Keratinocyte (primary cell): ENCODE data around the gene TUBGCP6. TPM values are rescaled to one million over a fixed set of nuclear protein-coding genes. Genes with fewer than 3 reads are reported as not detected.

Experiments
- DNase-seq: peaks from one replicate; pipeline ENCODE4 v3.0.0-alpha.2; 2011; ENCODE audit warnings: low read depth, missing footprints, low spot score
- FAIRE-seq: peaks from 2 replicates; lab custom pipeline; 2011; peaks lifted over from hg19 to GRCh38; lab: Jason Lieb, UNC
- H2AFZ ChIP-seq: 2 replicates; pipeline ENCODE4 v1.6.0; 2012; ENCODE audit warnings: low read length, control low read depth, inconsistent platforms; ENCODE audit not compliant: control insufficient read depth
- H3K27ac ChIP-seq: 2 replicates; pipeline ENCODE4 v1.5.1; 2011; ENCODE audit warnings: low read length; ENCODE audit not compliant: control insufficient read depth, insufficient read depth
- H3K27me3 ChIP-seq: 3 replicates; pipeline ENCODE4 v1.6.0; 2011; ENCODE audit warnings: low read length; ENCODE audit not compliant: control insufficient read depth, insufficient read depth; ENCODE audit errors: extremely low read depth
- H3K36me3 ChIP-seq, 2 experiments: 2 replicates in 1 of 2; 3 replicates in 1 of 2; pipeline ENCODE4 v1.5.1; 2011; ENCODE audit warnings: low read length in 2 of 2, mild to moderate bottlenecking in 1 of 2; ENCODE audit not compliant: control insufficient read depth in 2 of 2, insufficient read depth in 2 of 2; ENCODE audit errors: extremely low read depth in 1 of 2
- H3K4me1 ChIP-seq: 3 replicates; pipeline ENCODE4 v1.5.1; 2011; ENCODE audit warnings: low read length; ENCODE audit not compliant: control insufficient read depth, insufficient read depth; ENCODE audit errors: extremely low read depth
- H3K4me2 ChIP-seq: 3 replicates; pipeline ENCODE4 v1.6.0; 2011; ENCODE audit warnings: low read depth, low read length; ENCODE audit not compliant: control insufficient read depth, insufficient read depth; ENCODE audit errors: extremely low read depth
- H3K4me3 ChIP-seq, 3 experiments: fragments of 200-600 bp in 1 of 3; sonication (generic) in 1 of 3; 2 replicates in 2 of 3; 3 replicates in 1 of 3; pipeline ENCODE4 v1.5.1; 2011 to 2016; ENCODE audit warnings: low read length in 3 of 3, mild to moderate bottlenecking in 3 of 3, control low read depth in 2 of 3, inconsistent platforms in 1 of 3, low read depth in 1 of 3, mixed read lengths in 1 of 3, mixed run types in 1 of 3, moderate library complexity in 1 of 3; ENCODE audit not compliant: control insufficient read depth in 2 of 3, insufficient read depth in 2 of 3; ENCODE audit errors: extremely low read depth in 1 of 3
- H3K79me2 ChIP-seq: 2 replicates; pipeline ENCODE4 v1.6.0; 2012; ENCODE audit warnings: low read length; ENCODE audit not compliant: control insufficient read depth, insufficient read depth
- H3K9ac ChIP-seq: 3 replicates; pipeline ENCODE4 v1.6.0; 2011; ENCODE audit warnings: low read length; ENCODE audit not compliant: control insufficient read depth, insufficient read depth; ENCODE audit errors: extremely low read depth
- H3K9me1 ChIP-seq: 3 replicates; pipeline ENCODE4 v1.6.0; 2011; ENCODE audit warnings: low read length; ENCODE audit not compliant: control insufficient read depth, insufficient read depth; ENCODE audit errors: extremely low read depth
- H3K9me3 ChIP-seq: 2 replicates; pipeline ENCODE4 v1.5.1; 2012; ENCODE audit warnings: low read depth, low read length; ENCODE audit not compliant: control insufficient read depth
- H4K20me1 ChIP-seq: 3 replicates; pipeline ENCODE4 v1.6.0; 2011; ENCODE audit warnings: low read length; ENCODE audit not compliant: control insufficient read depth, insufficient read depth; ENCODE audit errors: extremely low read depth
- EZH2 ChIP-seq: IDR thresholded peaks from one replicate; pipeline ENCODE4 v1.6.1; 2012; ENCODE audit warnings: inconsistent platforms, mild to moderate bottlenecking, low read length, moderate library complexity
- dilution Hi-C: fragments of 300-500 bp; cut with MboI; formaldehyde crosslinking; loops from one replicate; pipeline ENCODE4 v1.7.0; 2020; ENCODE audit warnings: low sequenced_read_pairs; ENCODE audit not compliant: extremely low pct_ligation_motif_present
- polyA plus RNA-seq, 5 experiments: library from polyadenylated mRNA; depleted of rRNA in 3 of 5; stranded (reverse) in 3 of 5; stranded (forward) in 1 of 5; unstranded in 1 of 5; fragments of >200 nt; gene quantifications; 1 replicate in 1 of 5; 2 replicates in 3 of 5; 3 replicates in 1 of 5; pipeline versions ENCODE4 v1.2.1 to v1.2.3, GENCODE V29; 2011 to 2012; ENCODE audit warnings: missing spikeins in 2 of 5, low read depth in 1 of 5, low replicate concordance in 1 of 5
- TF ChIP-seq, protein P1 (sequence below), 3 experiments: IDR thresholded peaks in 1 of 3; conservative IDR thresholded peaks in 1 of 3; optimal IDR thresholded peaks in 1 of 3; 2 replicates in 2 of 3; 3 replicates in 1 of 3; pipeline versions ENCODE3 to v1.5.1; 2011; ENCODE audit warnings: low read length in 3 of 3, mild to moderate bottlenecking in 3 of 3, moderate library complexity in 2 of 3, control low read depth in 1 of 3, inconsistent platforms in 1 of 3; ENCODE audit not compliant: insufficient read depth in 2 of 3; ENCODE audit errors: extremely low read depth in 1 of 3

Gene TUBGCP6
- polyA plus RNA-seq, 1 donor (not counting 4 experiments of a cell fraction or from before 2014, with no cell fraction given) = 10.1 TPM

- H3K9ac ChIP-seq = no peak overlapping the region
Measured at GRCh38 chr22:50188356-50188755, 56.5 kb downstream of the TUBGCP6 start.

GRCh38 chr22:50186761-50187523, 57.9 kb downstream of the TUBGCP6 start:
- Histone ChIP-seq H3K4me3 (peak overlapping the region; percentile 62 to 81 (median 64)), H3K27me3 (no peaks in the 10 kb centered on the region), H4K20me1 (peaks cover 3% of the 10 kb centered on the region), H3K4me1 (peaks cover 28% of the 10 kb centered on the region), H3K36me3 (peaks cover 4% of the 10 kb centered on the region in 2 experiments), H3K9ac (peak overlapping the region; percentile 82), H3K79me2 (peaks cover 47% of the 10 kb centered on the region), H3K27ac (peak overlapping the region; percentile 58), H2AFZ (no peak overlapping the region), H3K9me1 (no peaks in the 10 kb centered on the region), H3K4me2 (peak overlapping the region; percentile 78), H3K9me3 (no peaks in the 10 kb centered on the region)
- dilution Hi-C loops = no loop called here
- FAIRE-seq (no peak), DNase-seq (no peak)
- TF ChIP-seq, protein P1, sequence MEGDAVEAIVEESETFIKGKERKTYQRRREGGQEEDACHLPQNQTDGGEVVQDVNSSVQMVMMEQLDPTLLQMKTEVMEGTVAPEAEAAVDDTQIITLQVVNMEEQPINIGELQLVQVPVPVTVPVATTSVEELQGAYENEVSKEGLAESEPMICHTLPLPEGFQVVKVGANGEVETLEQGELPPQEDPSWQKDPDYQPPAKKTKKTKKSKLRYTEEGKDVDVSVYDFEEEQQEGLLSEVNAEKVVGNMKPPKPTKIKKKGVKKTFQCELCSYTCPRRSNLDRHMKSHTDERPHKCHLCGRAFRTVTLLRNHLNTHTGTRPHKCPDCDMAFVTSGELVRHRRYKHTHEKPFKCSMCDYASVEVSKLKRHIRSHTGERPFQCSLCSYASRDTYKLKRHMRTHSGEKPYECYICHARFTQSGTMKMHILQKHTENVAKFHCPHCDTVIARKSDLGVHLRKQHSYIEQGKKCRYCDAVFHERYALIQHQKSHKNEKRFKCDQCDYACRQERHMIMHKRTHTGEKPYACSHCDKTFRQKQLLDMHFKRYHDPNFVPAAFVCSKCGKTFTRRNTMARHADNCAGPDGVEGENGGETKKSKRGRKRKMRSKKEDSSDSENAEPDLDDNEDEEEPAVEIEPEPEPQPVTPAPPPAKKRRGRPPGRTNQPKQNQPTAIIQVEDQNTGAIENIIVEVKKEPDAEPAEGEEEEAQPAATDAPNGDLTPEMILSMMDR (optimal IDR thresholded peaks at IDR 0.05 in 1 of 3, IDR thresholded peaks at IDR 0.05 in 1 of 3, conservative IDR thresholded peaks at IDR 0.05 in 1 of 3; ENCODE audit: extremely low read depth in 1 of 3, insufficient read depth in 2 of 3, low read length in 3 of 3) = no peak
- no peak for TF ChIP-seq EZH2

More at GRCh38 chr22:50188356-50188755, 56.5 kb downstream of the TUBGCP6 start:
- no peak for TF ChIP-seq EZH2
- TF ChIP-seq, protein P1 (optimal IDR thresholded peaks at IDR 0.05 in 1 of 3, IDR thresholded peaks at IDR 0.05 in 1 of 3, conservative IDR thresholded peaks at IDR 0.05 in 1 of 3; ENCODE audit: extremely low read depth in 1 of 3, insufficient read depth in 2 of 3, low read length in 3 of 3) = no peak
- DNase-seq (no peak), FAIRE-seq (no peak)
- Histone ChIP-seq H2AFZ (no peak overlapping the region), H3K4me3 (no peak overlapping the region), H3K9me3 (no peaks in the 10 kb centered on the region), H3K9me1 (no peaks in the 10 kb centered on the region), H3K27me3 (no peaks in the 10 kb centered on the region), H4K20me1 (peaks cover 3% of the 10 kb centered on the region), H3K79me2 (peaks cover 61% of the 10 kb centered on the region), H3K4me1 (peaks cover 34% of the 10 kb centered on the region), H3K4me2 (no peak overlapping the region), H3K27ac (no peak overlapping the region), H3K36me3 (peaks cover 4% of the 10 kb centered on the region in 2 experiments)
- dilution Hi-C loops = no loop called here
